Peyer's patch (tissue), 4 donors: Measurements from ENCODE around the gene TM4SF20. TPM values are rescaled to one million over a fixed set of nuclear protein-coding genes. Genes with fewer than 3 reads are reported as not detected.

Experiments
- DNase-seq, 3 donors: peaks; one replicate each; pipeline ENCODE4 v3.0.0-alpha.2; 2017 to 2019
- H3K27ac ChIP-seq, 4 donors: fragments of 200-600 bp; sonication (generic); one replicate each; pipeline ENCODE4 v1.5.1; 2016 to 2019
- H3K27me3 ChIP-seq, 2 donors: fragments of 200-600 bp; sonication (generic); one replicate each; pipeline ENCODE4 v1.5.1; 2019
- H3K36me3 ChIP-seq, 3 donors: fragments of 200-600 bp; sonication (generic); one replicate each; pipeline ENCODE4 v1.5.1; 2016 to 2019
- H3K4me1 ChIP-seq, 4 donors: fragments of 200-600 bp; sonication (generic); one replicate each; pipeline ENCODE4 v1.5.1; 2016 to 2019
- H3K4me3 ChIP-seq, 4 donors: fragments of 200-600 bp; sonication (generic); 1 replicate in 3 of 4; 2 replicates in 1 of 4; pipeline ENCODE4 v1.5.1; 2016 to 2019; ENCODE audit warnings: mild to moderate bottlenecking in 1 of 4
- H3K9me3 ChIP-seq, 4 donors: fragments of 200-600 bp; sonication (generic); one replicate each; pipeline ENCODE4 v1.5.1; 2016 to 2019; ENCODE audit warnings: mild to moderate bottlenecking in 1 of 4
- CTCF ChIP-seq, 6 experiments: fragments of 450-650 bp in 4 of 6; fragments of 200-600 bp in 2 of 6; sonication (generic) in 1 of 6; IDR thresholded peaks; one replicate each; pipeline ENCODE4 v1.5.1; 2017 to 2019; ENCODE audit warnings: antibody characterized with exemption in 6 of 6, mild to moderate bottlenecking in 3 of 6, moderate library complexity in 1 of 6
- POLR2A ChIP-seq, 2 donors: fragments of 450-650 bp; IDR thresholded peaks; one replicate each; pipeline ENCODE4 v1.5.1; 2017; ENCODE audit warnings: antibody characterized with exemption in 2 of 2, mild to moderate bottlenecking in 2 of 2, moderate library complexity in 2 of 2
- total RNA-seq, 4 donors: library from RNA; depleted of rRNA; stranded (reverse); fragments of >200 nt; gene quantifications; one replicate each; pipeline ENCODE4 v1.1.0, GENCODE V29; 2016

The TM4SF20 gene
- total RNA-seq, 4 donors from 2014 or later, result 4.1 to 489 (median 221) TPM

DNA sequence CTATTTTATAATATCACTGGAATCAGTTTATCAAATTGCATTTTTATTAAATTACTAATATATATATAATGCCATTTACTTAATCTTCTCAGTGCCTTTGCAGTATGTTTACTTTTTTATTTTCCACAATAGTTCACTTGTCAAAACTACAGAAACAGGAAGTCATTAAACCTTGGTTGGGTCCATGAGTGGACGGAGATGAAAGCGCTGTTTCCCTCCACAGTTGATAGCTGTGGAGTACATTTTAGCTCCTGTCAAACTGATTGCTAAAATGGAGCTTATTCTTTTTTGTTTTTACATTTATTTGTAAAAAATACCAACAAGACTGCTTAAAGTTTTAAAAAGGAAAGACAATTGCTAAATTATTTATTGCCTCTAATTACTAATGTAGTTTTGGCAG, 34.9 kb downstream of the TM4SF20 start:
- peaks cover 0 to 38% (median 0%) of the 10 kb centered on the region in 3 donors for H3K36me3 ChIP-seq

DNA sequence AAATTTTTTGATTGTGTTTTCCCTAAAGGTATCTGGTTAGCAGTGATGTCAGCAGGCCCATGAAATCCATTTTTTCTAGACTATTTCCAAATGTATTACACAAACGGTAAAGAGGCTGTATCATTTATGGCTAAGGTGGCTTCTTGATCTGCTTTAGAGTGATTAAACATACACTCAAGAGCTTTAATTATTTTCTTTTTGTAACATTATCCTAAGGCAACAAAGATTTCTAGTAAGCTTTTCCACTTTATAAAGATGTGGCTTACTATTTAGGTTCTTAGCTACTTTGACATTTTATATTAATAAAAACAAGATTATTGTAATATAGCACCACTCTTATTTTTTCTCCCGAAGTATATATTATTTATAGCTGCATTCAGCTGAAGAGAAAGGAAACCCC, 37.6 kb downstream of the TM4SF20 start:
- peaks cover 0 to 24% (median 0%) of the 10 kb centered on the region in 3 donors for H3K36me3 ChIP-seq
- DNase-seq, result no peak
- H3K4me3 ChIP-seq, result no peak overlapping the region
- no peak for TF ChIP-seq POLR2A (IDR thresholded peaks at IDR 0.05)
- TF ChIP-seq CTCF (IDR thresholded peaks at IDR 0.05), result no peak
- H3K9me3 ChIP-seq, result no peaks in the 10 kb centered on the region
- no peaks in the 10 kb centered on the region for H3K4me1 ChIP-seq
- H3K27me3 ChIP-seq, result no peaks in the 10 kb centered on the region
- H3K27ac ChIP-seq, result no peak overlapping the region

More for the DNA sequence above, 34.9 kb downstream of the TM4SF20 start:
- Histone ChIP-seq H3K27ac (no peak overlapping the region), H3K4me3 (no peak overlapping the region), H3K9me3 (no peaks in the 10 kb centered on the region), H3K4me1 (no peaks in the 10 kb centered on the region), H3K27me3 (no peaks in the 10 kb centered on the region)
- no peak for DNase-seq
- TF ChIP-seq CTCF (IDR thresholded peaks at IDR 0.05) (no peak), POLR2A (IDR thresholded peaks at IDR 0.05) (no peak)

DNA sequence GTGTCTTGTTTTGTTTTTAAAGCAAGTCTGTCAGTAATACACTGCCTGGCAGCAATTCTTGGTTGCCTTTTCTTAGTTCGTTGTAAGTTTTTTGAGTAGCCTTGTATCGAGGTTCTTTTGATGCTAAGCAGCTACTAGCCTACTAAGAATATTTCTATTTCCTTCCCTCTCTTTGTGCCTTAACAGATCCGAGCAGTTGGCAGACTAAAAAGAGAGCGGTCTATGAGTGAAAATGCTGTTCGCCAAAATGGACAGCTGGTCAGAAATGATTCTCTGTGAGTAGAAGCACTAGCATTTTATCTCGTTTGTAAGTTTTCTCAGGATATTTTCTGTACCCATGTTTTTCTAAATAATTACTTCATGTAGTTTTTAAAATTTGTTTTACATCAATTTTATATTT, 39.0 kb downstream of the TM4SF20 start:
- Histone ChIP-seq H3K27ac (no peak overlapping the region), H3K27me3 (no peaks in the 10 kb centered on the region), H3K4me3 (no peak overlapping the region), H3K36me3 (peaks cover 0 to 31% (median 0%) of the 10 kb centered on the region in 3 donors), H3K4me1 (no peaks in the 10 kb centered on the region), H3K9me3 (no peaks in the 10 kb centered on the region)
- no peak for DNase-seq
- TF ChIP-seq CTCF (IDR thresholded peaks at IDR 0.05) (no peak), POLR2A (IDR thresholded peaks at IDR 0.05) (no peak)

GRCh38 chr2:227339098-227339599, 40.0 kb downstream of the TM4SF20 start:
- Histone ChIP-seq H3K9me3 (no peaks in the 10 kb centered on the region), H3K27me3 (no peaks in the 10 kb centered on the region), H3K27ac (no peak overlapping the region), H3K4me3 (no peak overlapping the region), H3K36me3 (peaks cover 0 to 41% (median 0%) of the 10 kb centered on the region in 3 donors), H3K4me1 (no peaks in the 10 kb centered on the region)
- no peak for DNase-seq
- TF ChIP-seq POLR2A (IDR thresholded peaks at IDR 0.05), result no peak
- TF ChIP-seq CTCF (IDR thresholded peaks at IDR 0.05), result no peak

DNA sequence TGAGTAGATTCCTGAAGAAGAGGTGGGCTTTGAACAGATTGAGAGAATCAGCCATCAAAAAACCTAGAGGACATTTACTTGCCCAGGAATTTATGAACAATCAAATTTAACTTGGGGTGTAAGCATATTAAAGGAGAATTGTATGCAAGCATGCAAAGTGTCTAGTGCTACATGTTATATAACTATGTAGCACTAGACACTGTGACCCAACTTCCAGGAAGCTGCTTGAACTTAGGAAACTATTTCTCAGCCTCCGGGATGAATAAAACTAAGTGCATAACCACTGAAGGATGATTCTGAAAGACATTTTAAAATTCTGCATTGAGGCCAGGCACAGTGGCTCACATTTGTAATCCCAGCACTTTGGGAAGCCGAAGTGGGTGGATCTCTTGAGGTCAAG, 41.7 kb downstream of the TM4SF20 start:
- Histone ChIP-seq H3K27ac (no peak overlapping the region), H3K9me3 (no peaks in the 10 kb centered on the region), H3K4me3 (no peak overlapping the region), H3K4me1 (no peaks in the 10 kb centered on the region), H3K27me3 (no peaks in the 10 kb centered on the region), H3K36me3 (peaks cover 0 to 33% (median 0%) of the 10 kb centered on the region in 3 donors)
- no peak for DNase-seq
- TF ChIP-seq POLR2A (IDR thresholded peaks at IDR 0.05) (no peak), CTCF (IDR thresholded peaks at IDR 0.05) (no peak)

DNA sequence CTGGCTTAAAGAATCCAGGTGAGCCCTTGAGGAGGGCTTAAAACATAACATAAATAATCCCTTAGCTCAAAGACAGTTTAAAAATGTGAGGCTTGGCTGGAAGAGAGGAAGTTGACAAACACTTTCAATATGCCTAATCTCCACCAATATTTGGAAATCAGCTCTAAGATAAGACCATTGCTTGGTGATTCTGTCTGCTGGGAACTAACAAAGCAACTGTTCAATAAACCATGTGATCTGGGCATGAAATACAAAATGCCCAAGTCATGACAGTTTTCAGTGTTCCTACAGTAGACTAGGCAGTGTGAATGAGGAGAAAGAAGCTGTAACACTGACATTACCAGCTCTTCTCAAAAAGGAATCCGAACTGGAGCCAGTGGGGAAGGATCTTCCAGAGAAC, 43.4 kb downstream of the TM4SF20 start:
- TF ChIP-seq POLR2A (IDR thresholded peaks at IDR 0.05), result no peak
- TF ChIP-seq CTCF (IDR thresholded peaks at IDR 0.05), result no peak
- no peaks in the 10 kb centered on the region for H3K9me3 ChIP-seq
- H3K27ac ChIP-seq, result no peak overlapping the region
- H3K4me1 ChIP-seq, result no peaks in the 10 kb centered on the region
- H3K36me3 ChIP-seq, result peaks cover 0 to 25% (median 0%) of the 10 kb centered on the region in 3 donors
- DNase-seq, result no peak
- no peaks in the 10 kb centered on the region for H3K27me3 ChIP-seq
- no peak overlapping the region for H3K4me3 ChIP-seq
